ENCODE measurements around the gene CAMK2G. TPM values are rescaled to one million over a fixed set of nuclear protein-coding genes. Genes with fewer than 3 reads are reported as not detected.
A peak's percentile ranks its signal among the peaks of the same experiment; 100 is the strongest.

Gene CAMK2G
- total RNA-seq, 3 donors from 2014 or later (not counting 1 experiment from before 2014, with no cell fraction given) = 53.6 to 73.8 (median 62.3) TPM

DNA sequence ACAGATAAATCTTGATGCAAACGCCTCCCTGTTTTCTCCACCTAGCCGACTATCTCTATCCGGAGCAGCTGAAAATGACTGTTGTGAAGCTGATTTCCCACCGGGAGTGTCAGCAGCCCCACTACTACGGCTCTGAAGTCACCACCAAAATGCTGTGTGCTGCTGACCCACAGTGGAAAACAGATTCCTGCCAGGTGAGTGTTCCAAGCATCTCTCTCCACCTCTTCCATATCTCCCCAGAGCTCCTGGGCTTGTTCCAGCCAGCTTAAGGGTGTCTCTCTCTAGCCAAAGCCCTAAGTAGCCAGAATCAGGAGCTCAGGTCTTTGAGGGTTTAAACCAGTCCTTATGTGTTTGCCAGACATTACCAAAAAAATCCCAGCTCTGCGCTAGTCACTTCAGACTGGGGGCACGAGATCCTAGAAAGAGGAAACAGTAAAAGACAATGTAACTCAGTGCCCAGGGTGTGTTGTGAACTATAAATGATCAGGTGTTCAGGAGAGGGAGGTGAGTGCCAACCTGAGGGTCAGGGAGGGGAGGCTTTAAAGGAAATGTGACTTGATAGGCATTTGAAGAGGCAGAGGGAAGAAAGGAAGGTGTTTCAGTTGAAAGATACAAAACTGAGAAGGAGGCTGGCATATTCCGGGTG lies 41.0 kb upstream of the CAMK2G start:
- ATAC-seq = no peak
- no peak overlapping the region for H3K27ac ChIP-seq (ENCODE audit: low read length)
- H3K4me1 ChIP-seq (ENCODE audit: control insufficient read depth, insufficient read depth, low read length) = peaks cover 22% of the 10 kb centered on the region
- TF ChIP-seq, protein P1, sequence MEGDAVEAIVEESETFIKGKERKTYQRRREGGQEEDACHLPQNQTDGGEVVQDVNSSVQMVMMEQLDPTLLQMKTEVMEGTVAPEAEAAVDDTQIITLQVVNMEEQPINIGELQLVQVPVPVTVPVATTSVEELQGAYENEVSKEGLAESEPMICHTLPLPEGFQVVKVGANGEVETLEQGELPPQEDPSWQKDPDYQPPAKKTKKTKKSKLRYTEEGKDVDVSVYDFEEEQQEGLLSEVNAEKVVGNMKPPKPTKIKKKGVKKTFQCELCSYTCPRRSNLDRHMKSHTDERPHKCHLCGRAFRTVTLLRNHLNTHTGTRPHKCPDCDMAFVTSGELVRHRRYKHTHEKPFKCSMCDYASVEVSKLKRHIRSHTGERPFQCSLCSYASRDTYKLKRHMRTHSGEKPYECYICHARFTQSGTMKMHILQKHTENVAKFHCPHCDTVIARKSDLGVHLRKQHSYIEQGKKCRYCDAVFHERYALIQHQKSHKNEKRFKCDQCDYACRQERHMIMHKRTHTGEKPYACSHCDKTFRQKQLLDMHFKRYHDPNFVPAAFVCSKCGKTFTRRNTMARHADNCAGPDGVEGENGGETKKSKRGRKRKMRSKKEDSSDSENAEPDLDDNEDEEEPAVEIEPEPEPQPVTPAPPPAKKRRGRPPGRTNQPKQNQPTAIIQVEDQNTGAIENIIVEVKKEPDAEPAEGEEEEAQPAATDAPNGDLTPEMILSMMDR (IDR thresholded peaks at IDR 0.05) = no peak
- H3K27me3 ChIP-seq (ENCODE audit: control insufficient read depth, insufficient read depth, low read length) = peaks cover 20% of the 10 kb centered on the region
- no peak for DNase-seq
- H3K9me3 ChIP-seq (ENCODE audit: control insufficient read depth, insufficient read depth, low read length) = peaks cover 11% of the 10 kb centered on the region
- no peaks in the 10 kb centered on the region for H3K36me3 ChIP-seq (ENCODE audit: control insufficient read depth, insufficient read depth, low read length)
- Mint-ChIP-seq H3K27me3 (ENCODE audit: low read depth in 2 of 2) (peaks cover 13 to 25% of the 10 kb centered on the region in 2 donors), H3K4me1 (peaks cover 11 to 20% of the 10 kb centered on the region in 2 donors), H3K27ac (no peak overlapping the region), H3K9me3 (no peaks in the 10 kb centered on the region), H3K4me3 (no peak overlapping the region), H3K36me3 (no peaks in the 10 kb centered on the region)
- no peak overlapping the region for H3K4me3 ChIP-seq (ENCODE audit: low read length)
- intact Hi-C loops (cut with micrococcal nuclease) = no loop called here
- 91% methylated on average over 8 of the region's 8 CpGs for WGBS (ENCODE audit: insufficient coverage)

DNA sequence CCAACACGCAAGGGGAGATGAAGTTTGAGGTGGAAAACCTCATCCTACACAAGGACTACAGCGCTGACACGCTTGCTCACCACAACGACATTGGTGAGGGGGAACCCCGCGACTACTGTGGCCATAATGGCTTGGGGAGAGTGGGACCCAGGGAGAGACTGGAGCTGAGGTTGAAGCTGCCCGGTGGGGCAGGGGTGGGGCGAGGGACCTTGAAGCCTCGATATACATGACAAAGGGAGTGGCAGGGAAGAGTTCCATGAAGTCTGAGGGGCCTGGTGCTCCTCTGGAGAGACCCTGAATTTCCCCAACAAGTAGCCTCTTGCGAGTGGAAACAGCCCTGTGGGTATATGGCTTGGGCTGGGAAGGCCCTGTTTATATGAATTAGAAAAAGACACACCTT lies 39.7 kb upstream of the CAMK2G start:
- ATAC-seq (no peak), DNase-seq (no peak)
- H3K4me3 Mint-ChIP-seq = no peak overlapping the region
- TF ChIP-seq, protein P1 (IDR thresholded peaks at IDR 0.05) = no peak
- no peaks in the 10 kb centered on the region for H3K9me3 Mint-ChIP-seq
- peaks cover 19 to 22% of the 10 kb centered on the region in 2 donors for H3K4me1 Mint-ChIP-seq
- no peak overlapping the region for H3K27ac Mint-ChIP-seq
- WGBS (ENCODE audit: insufficient coverage) = 84% methylated on average over 8 of the region's 10 CpGs
- peaks cover 18 to 28% of the 10 kb centered on the region in 2 donors for H3K27me3 Mint-ChIP-seq (ENCODE audit: low read depth in 2 of 2)
- Histone ChIP-seq H3K4me3 (ENCODE audit: low read length) (no peak overlapping the region), H3K27ac (ENCODE audit: low read length) (no peak overlapping the region), H3K4me1 (ENCODE audit: control insufficient read depth, insufficient read depth, low read length) (peaks cover 26% of the 10 kb centered on the region), H3K36me3 (ENCODE audit: control insufficient read depth, insufficient read depth, low read length) (no peaks in the 10 kb centered on the region), H3K9me3 (ENCODE audit: control insufficient read depth, insufficient read depth, low read length) (peaks cover 7% of the 10 kb centered on the region), H3K27me3 (ENCODE audit: control insufficient read depth, insufficient read depth, low read length) (peaks cover 25% of the 10 kb centered on the region)
- intact Hi-C loops (cut with micrococcal nuclease) = no loop called here
- H3K36me3 Mint-ChIP-seq = no peaks in the 10 kb centered on the region

DNA sequence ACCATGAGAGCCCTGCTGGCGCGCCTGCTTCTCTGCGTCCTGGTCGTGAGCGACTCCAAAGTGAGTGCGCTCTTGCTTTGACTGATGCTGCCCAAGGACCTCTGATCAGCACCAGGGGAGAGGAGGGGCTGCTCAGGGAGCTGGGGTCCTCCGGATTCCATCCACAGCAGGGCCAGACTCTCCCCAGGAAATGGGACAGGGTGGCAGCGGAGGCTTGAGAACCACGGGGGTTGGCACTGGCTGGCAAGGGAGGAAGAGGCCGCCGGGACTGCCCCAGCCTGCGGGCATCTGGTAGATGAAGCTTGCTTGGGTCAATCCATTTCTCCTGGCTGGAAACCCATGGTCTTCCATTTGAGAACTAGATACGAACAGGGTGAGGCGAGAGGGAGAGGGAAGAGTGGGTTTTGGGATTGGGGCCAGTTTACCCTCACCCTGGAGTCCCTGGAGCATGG lies 37.2 kb upstream of the CAMK2G start:
- peaks cover 31 to 34% of the 10 kb centered on the region in 2 donors for H3K4me1 Mint-ChIP-seq
- WGBS (ENCODE audit: insufficient coverage) = 23% methylated on average over 14 of the region's 14 CpGs
- no peaks in the 10 kb centered on the region for H3K36me3 Mint-ChIP-seq
- ATAC-seq (no peak), DNase-seq (no peak)
- Histone ChIP-seq H3K27ac (ENCODE audit: low read length) (no peak overlapping the region), H3K4me3 (ENCODE audit: low read length) (peak overlapping the region; percentile 20), H3K4me1 (ENCODE audit: control insufficient read depth, insufficient read depth, low read length) (peaks cover 44% of the 10 kb centered on the region), H3K27me3 (ENCODE audit: control insufficient read depth, insufficient read depth, low read length) (peaks cover 30% of the 10 kb centered on the region), H3K9me3 (ENCODE audit: control insufficient read depth, insufficient read depth, low read length) (no peaks in the 10 kb centered on the region), H3K36me3 (ENCODE audit: control insufficient read depth, insufficient read depth, low read length) (no peaks in the 10 kb centered on the region)
- TF ChIP-seq, protein P1 (IDR thresholded peaks at IDR 0.05) = no peak
- intact Hi-C loops (cut with micrococcal nuclease) = no loop called here
- H3K4me3 Mint-ChIP-seq = peak overlapping the region; percentile 93
- H3K9me3 Mint-ChIP-seq = no peaks in the 10 kb centered on the region
- H3K27me3 Mint-ChIP-seq (ENCODE audit: low read depth in 2 of 2) = peaks cover 23 to 32% of the 10 kb centered on the region in 2 donors
- peak overlapping the region in 1 of 2 donors; percentile 91 for H3K27ac Mint-ChIP-seq
